ENCODE results near the gene STMN1.

- TF ChIP-seq, protein P1, sequence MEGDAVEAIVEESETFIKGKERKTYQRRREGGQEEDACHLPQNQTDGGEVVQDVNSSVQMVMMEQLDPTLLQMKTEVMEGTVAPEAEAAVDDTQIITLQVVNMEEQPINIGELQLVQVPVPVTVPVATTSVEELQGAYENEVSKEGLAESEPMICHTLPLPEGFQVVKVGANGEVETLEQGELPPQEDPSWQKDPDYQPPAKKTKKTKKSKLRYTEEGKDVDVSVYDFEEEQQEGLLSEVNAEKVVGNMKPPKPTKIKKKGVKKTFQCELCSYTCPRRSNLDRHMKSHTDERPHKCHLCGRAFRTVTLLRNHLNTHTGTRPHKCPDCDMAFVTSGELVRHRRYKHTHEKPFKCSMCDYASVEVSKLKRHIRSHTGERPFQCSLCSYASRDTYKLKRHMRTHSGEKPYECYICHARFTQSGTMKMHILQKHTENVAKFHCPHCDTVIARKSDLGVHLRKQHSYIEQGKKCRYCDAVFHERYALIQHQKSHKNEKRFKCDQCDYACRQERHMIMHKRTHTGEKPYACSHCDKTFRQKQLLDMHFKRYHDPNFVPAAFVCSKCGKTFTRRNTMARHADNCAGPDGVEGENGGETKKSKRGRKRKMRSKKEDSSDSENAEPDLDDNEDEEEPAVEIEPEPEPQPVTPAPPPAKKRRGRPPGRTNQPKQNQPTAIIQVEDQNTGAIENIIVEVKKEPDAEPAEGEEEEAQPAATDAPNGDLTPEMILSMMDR (IDR thresholded peaks at IDR 0.05), result no peak
- no peak for TF ChIP-seq POLR2A (IDR thresholded peaks at IDR 0.05)
These were observed 29.5 kb downstream of the STMN1 start for GRCh38 chr1:25876693-25877077.
